HG03442 (cell line): ENCODE results near the gene KCNAB2.
"Not testable (repeated sequence)": the region's sequence is repeated elsewhere in the genome, so short reads cannot be mapped to it uniquely, and the experiment has no call there.

Experiments
- ATAC-seq: cut with Tn5 transposase; IDR thresholded peaks from one replicate; pipeline ENCODE4 v1.9.1; 2021; ENCODE audit warnings: mild to moderate bottlenecking, moderate library complexity; ENCODE audit not compliant: unreplicated experiment

The KCNAB2 gene

GRCh38 chr1:6009120-6010040 lies 36.3 kb upstream of the KCNAB2 start:
- ATAC-seq: no peak

GRCh38 chr1:6010554-6010953 lies 35.1 kb upstream of the KCNAB2 start:
- ATAC-seq: no peak

GRCh38 chr1:6011161-6011945 lies 34.3 kb upstream of the KCNAB2 start:
- no peak for ATAC-seq

- no peak for ATAC-seq
Observed at GRCh38 chr1:6011946-6012258, 33.8 kb upstream of the KCNAB2 start.

GRCh38 chr1:6012529-6013318 lies 33.0 kb upstream of the KCNAB2 start:
- no peak for ATAC-seq

- no peak for ATAC-seq
Observed at GRCh38 chr1:6013491-6013890, 32.2 kb upstream of the KCNAB2 start.

- no peak for ATAC-seq
Observed at GRCh38 chr1:6014130-6014999, 31.3 kb upstream of the KCNAB2 start.

- no peak for ATAC-seq
Observed at GRCh38 chr1:6016191-6016865, 29.4 kb upstream of the KCNAB2 start.

GRCh38 chr1:6017654-6018053 lies 28.0 kb upstream of the KCNAB2 start:
- not testable (repeated sequence) for ATAC-seq

GRCh38 chr1:6019166-6019845 lies 26.4 kb upstream of the KCNAB2 start:
- ATAC-seq: no peak

GRCh38 chr1:6022193-6022592 lies 23.5 kb upstream of the KCNAB2 start:
- no peak for ATAC-seq

GRCh38 chr1:6023346-6023745 lies 22.3 kb upstream of the KCNAB2 start:
- ATAC-seq: no peak

GRCh38 chr1:6024376-6024775 lies 21.3 kb upstream of the KCNAB2 start:
- no peak for ATAC-seq

- no peak for ATAC-seq
Observed at GRCh38 chr1:6025269-6026094, 20.2 kb upstream of the KCNAB2 start.

GRCh38 chr1:6026095-6026809 lies 19.4 kb upstream of the KCNAB2 start:
- peak; percentile 73 for ATAC-seq

- ATAC-seq: no peak
Observed at GRCh38 chr1:6027591-6027990, 18.1 kb upstream of the KCNAB2 start.

GRCh38 chr1:6028042-6028850 lies 17.4 kb upstream of the KCNAB2 start:
- no peak for ATAC-seq
